Lower lobe of right lung (tissue), 2 donors: Measurements from ENCODE around the gene DNAJC1. TPM values are rescaled to one million over a fixed set of nuclear protein-coding genes. Genes with fewer than 3 reads are reported as not detected.

Source experiments
- ATAC-seq, 2 donors: fragments of 200-7000 bp; cut with Tn5 transposase; one replicate each; pipeline ENCODE4 v1.9.1; 2020 to 2022; ENCODE audit warnings: mild to moderate bottlenecking in 2 of 2, moderate library complexity in 2 of 2
- DNase-seq: peaks from one replicate; pipeline ENCODE4 v3.0.0-alpha.2; 2020
- H3K27ac ChIP-seq: fragments of 200-600 bp; one replicate; pipeline ENCODE4 v1.8.0; 2022
- H3K27me3 ChIP-seq: fragments of 200-600 bp; one replicate; pipeline ENCODE4 v1.8.0; 2022; ENCODE audit warnings: low read depth
- H3K36me3 ChIP-seq: fragments of 200-600 bp; one replicate; pipeline ENCODE4 v1.8.0; 2022; ENCODE audit warnings: mild to moderate bottlenecking
- H3K4me1 ChIP-seq: fragments of 200-600 bp; one replicate; pipeline ENCODE4 v1.8.0; 2022
- H3K4me3 ChIP-seq: fragments of 200-600 bp; one replicate; pipeline ENCODE4 v1.8.0; 2022; ENCODE audit warnings: mild to moderate bottlenecking
- H3K9me3 ChIP-seq: fragments of 200-600 bp; one replicate; pipeline ENCODE4 v1.8.0; 2022
- intact Hi-C: fragments of 100-400 bp; cut with DNase I; formaldehyde crosslinking; loops from one replicate; pipeline ENCODE4 v1.11.0; 2022
- total RNA-seq: library from RNA; stranded (reverse); fragmentation: NEBNext Ultra II Directional; extraction: Animal tissue kit (Norgen Biotek cat#: 25700); gene quantifications from one replicate; pipeline ENCODE4 v1.2.1, GENCODE V29; 2021
- TF ChIP-seq, protein P1 (sequence below): fragments of 200-600 bp; IDR thresholded peaks from one replicate; pipeline ENCODE4 v1.8.0; 2022; ENCODE audit warnings: antibody characterized with exemption, mild to moderate bottlenecking
- donor health status: DM: no; HTN: yes; CAD: no; lungs with severe emphysema.

DNAJC1 gene
- total RNA-seq, 1 donor from 2014 or later = 32.5 TPM

DNA sequence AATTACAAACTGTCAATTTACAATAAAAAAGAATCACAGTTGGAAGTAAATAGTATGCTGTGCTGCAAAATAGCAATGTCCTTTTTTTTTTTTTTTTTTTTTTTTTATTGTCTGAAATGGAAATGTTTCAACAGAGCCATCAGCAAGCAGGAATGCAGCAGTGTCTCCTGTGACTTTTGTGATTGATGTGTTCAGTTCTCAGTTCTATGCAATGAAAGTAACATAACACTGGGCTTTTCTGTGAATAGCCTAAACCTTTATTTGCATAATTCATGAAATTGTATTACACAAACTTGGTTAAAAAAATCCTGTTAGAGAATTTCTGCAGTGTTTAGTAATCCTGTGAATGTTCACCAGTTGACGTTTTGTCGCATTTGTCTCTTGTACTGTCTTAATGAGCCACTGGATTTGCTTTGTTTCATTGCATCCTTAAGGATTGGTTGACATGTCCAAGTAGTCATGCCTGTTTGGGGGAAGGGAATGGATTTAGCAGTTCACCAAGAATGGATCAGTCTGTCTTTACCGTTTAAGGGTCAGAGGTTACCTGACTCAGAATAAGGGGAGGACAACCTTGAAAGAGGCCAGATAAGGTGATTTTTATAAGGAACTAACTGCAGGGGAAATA lies 276.8 kb downstream of the DNAJC1 start:
- H3K9me3 ChIP-seq = no peaks in the 10 kb centered on the region
- H3K27ac ChIP-seq = no peak overlapping the region
- DNase-seq (no peak), ATAC-seq (no peak)
- intact Hi-C loops = no loop called here
- H3K4me1 ChIP-seq = peaks cover 24% of the 10 kb centered on the region
- H3K36me3 ChIP-seq = peaks cover 29% of the 10 kb centered on the region
- TF ChIP-seq, protein P1, sequence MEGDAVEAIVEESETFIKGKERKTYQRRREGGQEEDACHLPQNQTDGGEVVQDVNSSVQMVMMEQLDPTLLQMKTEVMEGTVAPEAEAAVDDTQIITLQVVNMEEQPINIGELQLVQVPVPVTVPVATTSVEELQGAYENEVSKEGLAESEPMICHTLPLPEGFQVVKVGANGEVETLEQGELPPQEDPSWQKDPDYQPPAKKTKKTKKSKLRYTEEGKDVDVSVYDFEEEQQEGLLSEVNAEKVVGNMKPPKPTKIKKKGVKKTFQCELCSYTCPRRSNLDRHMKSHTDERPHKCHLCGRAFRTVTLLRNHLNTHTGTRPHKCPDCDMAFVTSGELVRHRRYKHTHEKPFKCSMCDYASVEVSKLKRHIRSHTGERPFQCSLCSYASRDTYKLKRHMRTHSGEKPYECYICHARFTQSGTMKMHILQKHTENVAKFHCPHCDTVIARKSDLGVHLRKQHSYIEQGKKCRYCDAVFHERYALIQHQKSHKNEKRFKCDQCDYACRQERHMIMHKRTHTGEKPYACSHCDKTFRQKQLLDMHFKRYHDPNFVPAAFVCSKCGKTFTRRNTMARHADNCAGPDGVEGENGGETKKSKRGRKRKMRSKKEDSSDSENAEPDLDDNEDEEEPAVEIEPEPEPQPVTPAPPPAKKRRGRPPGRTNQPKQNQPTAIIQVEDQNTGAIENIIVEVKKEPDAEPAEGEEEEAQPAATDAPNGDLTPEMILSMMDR = no peak
- H3K4me3 ChIP-seq = no peak overlapping the region
- H3K27me3 ChIP-seq = no peaks in the 10 kb centered on the region

DNA sequence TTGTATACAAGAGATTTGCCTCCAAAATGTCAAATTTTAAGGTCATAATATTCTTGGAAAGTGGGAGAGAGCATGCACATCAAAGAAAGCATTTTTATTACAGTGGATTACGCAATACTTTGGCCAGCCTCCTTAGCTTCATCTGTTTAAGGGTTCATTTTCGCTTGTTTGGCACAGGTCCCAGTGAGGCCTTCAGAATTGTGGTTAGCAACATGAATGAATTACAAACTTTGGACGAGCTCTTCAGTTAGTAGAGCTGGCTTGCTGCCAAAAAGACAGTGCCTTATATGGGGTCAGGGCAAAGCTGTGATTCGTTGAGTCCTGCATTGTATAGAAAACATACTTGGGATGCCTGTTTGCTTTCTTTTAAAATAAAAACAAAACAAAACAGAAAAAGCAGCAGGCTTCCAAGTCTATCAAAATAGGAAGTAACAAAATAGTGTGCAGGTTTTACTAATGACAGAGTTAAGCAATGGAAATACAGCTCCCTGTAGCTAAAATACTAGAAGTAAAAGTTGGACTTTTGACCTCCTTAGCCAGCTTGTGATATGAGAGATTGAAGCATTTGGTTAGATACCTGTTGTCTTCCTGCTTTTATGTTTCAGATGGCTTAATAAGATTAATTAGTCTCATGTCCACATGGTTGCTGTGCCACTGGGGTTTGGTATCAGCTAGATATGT lies 278.7 kb downstream of the DNAJC1 start:
- no peaks in the 10 kb centered on the region for H3K27me3 ChIP-seq
- H3K4me1 ChIP-seq = peaks cover 24% of the 10 kb centered on the region
- no peaks in the 10 kb centered on the region for H3K9me3 ChIP-seq
- H3K36me3 ChIP-seq = peaks cover 21% of the 10 kb centered on the region
- DNase-seq = peak; percentile 78
- peak; percentile 90 to 92 for ATAC-seq
- no peak overlapping the region for H3K27ac ChIP-seq
- no peak overlapping the region for H3K4me3 ChIP-seq
- TF ChIP-seq, protein P1 = no peak
- intact Hi-C loops = no loop called here

DNA sequence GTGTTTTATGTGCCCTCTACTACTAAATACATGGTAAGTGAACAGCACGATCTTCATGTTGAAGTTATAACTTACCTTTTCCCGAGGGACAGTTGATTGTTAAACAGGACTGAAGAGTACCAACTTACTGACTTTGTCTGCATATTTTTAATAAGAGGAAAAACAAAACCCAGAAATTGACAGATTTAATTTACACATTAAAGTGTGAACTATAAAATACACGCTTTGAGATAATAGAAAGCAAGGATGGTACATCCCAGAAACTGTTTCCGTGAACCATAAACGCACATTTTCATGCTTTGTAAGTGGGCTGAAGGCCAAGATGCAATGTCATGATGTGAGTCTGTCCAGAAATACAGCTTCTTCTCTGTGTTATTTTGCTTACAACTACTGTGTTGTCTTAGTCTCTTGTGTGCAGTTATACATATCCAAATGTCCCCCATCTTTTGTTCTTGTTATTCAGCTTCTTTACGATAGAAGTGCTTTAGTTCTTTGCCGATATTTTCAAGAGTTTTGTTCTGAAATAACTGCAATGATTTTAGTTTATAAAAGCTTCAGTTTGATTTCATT lies 279.4 kb downstream of the DNAJC1 start:
- no peak overlapping the region for H3K27ac ChIP-seq
- ATAC-seq (no peak), DNase-seq (no peak)
- H3K4me1 ChIP-seq = peaks cover 24% of the 10 kb centered on the region
- peaks cover 26% of the 10 kb centered on the region for H3K36me3 ChIP-seq
- TF ChIP-seq, protein P1 = no peak
- H3K4me3 ChIP-seq = no peak overlapping the region
- H3K9me3 ChIP-seq = no peaks in the 10 kb centered on the region
- intact Hi-C loops = no loop called here
- no peaks in the 10 kb centered on the region for H3K27me3 ChIP-seq

DNA sequence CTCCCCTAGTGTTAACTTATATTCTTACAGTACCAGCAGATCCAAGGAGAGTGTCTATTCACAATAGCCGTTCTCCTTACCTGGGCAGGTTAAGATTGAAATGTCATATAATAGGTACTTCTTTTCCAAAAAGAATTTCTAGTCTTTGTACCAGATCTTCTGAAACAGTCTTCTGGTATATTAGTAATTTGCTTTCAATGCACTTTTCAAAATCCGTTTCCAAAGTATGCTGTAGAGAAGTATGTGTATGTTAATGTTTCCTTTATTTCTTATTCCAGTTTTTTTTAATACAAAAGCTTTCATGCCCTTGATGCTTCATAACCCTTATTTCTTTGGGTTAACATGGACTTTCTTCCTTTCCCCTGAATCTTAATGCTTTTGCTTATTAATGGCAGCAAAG lies 281.3 kb downstream of the DNAJC1 start:
- Histone ChIP-seq H3K9me3 (no peaks in the 10 kb centered on the region), H3K27me3 (no peaks in the 10 kb centered on the region), H3K4me3 (no peak overlapping the region), H3K27ac (no peak overlapping the region), H3K36me3 (peaks cover 26% of the 10 kb centered on the region), H3K4me1 (peaks cover 20% of the 10 kb centered on the region)
- intact Hi-C loops = no loop called here
- TF ChIP-seq, protein P1 = no peak
- ATAC-seq (no peak), DNase-seq (no peak)

- TF ChIP-seq, protein P1 = no peak
- H3K4me3 ChIP-seq = no peak overlapping the region
- ATAC-seq (no peak), DNase-seq (no peak)
- H3K27ac ChIP-seq = no peak overlapping the region
- peaks cover 18% of the 10 kb centered on the region for H3K36me3 ChIP-seq
- H3K4me1 ChIP-seq = peaks cover 20% of the 10 kb centered on the region
- intact Hi-C loops = no loop called here
- no peaks in the 10 kb centered on the region for H3K27me3 ChIP-seq
- no peaks in the 10 kb centered on the region for H3K9me3 ChIP-seq
Observed at GRCh38 chr10:21721000-21721665, 282.4 kb downstream of the DNAJC1 start.
